GM21786 (cell line): ENCODE results near the gene TMCO6.

ENCODE experiments used
- ATAC-seq: cut with Tn5 transposase; IDR thresholded peaks from one replicate; pipeline ENCODE4 v1.9.1; 2021; ENCODE audit not compliant: unreplicated experiment

Gene TMCO6

DNA sequence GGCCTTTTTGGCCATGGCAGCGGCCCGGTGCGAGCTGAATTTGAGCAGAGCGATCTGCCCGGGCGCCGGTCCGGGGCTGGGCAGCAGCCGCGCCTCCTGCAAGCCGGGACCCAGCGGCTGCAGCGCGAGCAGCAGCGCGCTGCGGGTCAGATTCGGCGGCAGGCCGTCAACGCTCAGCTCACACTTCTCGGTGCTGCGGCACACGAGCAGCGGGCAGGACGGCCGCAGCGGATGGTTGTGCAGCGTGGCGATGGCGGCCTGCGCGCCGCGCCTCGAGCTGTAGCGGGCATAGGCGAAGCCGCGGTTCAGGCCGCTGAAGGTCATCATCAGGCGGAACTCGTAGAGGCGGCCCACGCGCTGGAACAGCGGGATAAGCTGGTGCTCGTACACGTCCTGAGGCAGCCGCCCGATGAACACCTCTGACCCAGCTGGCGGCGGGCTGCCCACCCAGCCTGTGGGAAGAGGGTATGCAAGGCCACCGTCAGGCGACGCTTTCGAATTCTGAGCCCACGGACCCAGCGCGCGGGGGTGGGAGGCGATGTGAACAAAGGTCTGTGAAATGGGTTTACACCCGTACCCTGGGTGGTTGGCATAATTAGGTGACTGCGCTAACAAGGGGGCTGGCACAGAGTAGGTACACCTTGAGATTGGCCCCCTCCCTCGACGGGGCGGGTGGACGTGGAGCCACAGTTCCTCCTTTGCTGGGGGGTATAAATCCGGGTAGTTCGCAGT is 33.4 kb downstream of the TMCO6 start:
- no peak for ATAC-seq

DNA sequence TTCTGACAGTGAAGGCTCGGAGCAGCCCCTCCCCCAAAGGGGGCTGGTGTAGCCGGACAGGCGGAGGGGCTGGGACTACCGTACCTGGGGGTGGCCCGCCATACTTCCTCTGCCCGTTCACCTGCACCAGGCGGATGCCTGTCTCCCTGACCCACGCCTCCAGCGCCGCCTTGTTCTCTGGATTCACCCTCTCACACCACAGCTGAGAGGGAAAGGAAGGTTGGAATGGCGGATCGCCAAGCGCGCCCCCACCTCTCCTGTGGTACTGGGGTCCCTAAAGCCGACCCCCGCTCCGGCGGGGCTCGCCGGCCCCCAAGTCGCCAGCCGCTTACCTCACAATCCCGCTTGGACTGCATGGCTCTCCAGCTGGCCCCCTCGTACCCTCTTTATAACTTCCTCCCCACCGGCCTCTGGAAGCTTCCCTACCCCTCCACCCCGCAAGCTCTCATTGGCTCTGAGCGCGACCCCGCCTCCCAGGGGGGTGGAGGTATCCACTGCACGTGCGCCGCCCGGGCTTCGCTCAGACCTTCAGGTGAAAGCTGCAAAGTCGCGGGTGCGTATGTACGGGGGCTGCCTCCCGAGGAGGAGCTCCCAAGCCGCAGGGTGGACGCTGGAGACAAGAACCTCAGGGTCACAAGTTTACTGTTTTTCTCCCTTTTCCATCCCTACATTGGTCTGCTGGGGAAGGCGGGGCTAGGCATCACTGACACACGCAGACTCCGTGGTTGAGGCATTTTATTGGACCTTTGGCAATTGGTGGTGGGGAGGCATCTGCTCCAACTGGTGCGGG is 34.1 kb downstream of the TMCO6 start, which contains the start of gene DND1:
Gene DND1 (minus strand): TSS at position 390 of the 790 bp plus-strand sequence. CDS start 34 bp downstream, at position 356.
- ATAC-seq, result no peak

DNA sequence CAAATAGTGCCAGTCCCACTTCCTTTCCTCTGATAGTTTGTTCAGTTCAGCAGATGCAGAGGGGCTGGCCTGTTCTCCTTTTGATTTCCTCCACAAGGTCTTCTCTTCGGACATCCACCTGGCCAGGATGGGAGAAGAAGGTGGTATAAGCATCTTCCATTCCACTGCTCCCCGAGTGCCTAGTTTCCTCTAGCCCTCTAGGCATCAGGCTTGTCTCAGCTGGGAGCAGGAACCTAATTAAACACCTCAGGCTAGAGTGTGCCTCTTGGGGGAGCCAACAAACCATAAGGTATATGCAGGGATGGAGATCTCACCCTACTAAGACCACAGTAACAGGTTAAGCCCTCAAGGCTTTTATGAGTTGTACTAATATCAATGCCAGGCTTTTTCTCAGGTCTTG is 35.0 kb downstream of the TMCO6 start:
- ATAC-seq, result no peak

DNA sequence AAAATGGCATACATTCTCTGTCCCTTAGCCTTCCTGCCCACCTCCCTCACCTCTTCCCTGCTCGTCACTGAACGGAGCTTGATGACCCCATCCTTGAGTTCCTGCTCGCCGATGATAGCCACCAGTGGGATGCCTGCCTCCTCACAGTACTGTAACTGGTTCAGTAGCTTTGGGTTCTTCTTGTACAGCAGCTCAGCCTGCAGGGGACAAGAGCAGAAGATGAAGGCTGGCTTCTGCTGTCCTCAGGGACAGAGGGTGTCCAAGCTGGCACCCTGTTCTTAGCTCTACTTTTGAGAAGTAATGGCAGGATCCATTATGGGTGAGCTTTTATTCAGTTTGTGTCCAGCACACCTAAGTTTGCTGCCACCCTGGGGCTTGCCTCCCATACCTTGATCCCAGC is 35.4 kb downstream of the TMCO6 start:
- no peak for ATAC-seq

DNA sequence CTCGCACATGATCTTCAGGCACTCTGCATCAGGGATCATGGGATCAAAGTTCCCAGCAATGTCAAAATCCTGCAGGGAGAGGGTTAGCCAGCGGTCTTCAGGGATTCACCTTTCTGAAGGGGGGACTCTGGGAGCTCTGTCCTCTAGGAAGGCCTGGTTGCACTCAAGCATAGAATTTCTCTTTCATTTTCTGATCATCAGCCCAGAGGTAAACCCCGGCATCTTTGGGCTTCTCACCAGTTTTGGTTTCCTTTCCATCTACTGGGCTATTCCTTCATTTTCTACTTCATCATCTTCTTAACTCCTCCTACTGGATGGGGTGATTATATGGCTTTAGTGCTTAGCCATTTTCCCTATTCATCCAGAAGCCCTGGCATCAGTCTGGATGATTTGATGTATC is 38.7 kb downstream of the TMCO6 start:
- peak; percentile 68 for ATAC-seq

DNA sequence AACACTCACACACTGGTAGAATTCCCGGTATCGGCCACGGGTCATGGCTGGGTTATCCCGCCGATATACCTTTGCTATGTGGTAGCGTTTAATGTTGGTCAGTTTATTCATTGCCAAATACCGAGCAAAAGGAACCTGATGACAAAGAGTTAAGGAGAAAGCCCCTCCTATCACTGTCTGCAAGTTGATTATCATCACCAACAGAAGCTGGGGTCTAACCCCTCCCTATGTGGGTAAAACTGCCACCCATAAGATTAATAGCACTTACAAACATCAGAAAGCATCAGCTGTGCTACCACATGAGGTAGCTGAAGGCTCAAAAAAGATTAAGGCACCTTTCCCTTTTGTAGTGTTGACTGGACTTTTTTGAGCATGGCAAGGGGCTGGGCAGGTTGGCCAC is 39.7 kb downstream of the TMCO6 start:
- ATAC-seq, result no peak

DNA sequence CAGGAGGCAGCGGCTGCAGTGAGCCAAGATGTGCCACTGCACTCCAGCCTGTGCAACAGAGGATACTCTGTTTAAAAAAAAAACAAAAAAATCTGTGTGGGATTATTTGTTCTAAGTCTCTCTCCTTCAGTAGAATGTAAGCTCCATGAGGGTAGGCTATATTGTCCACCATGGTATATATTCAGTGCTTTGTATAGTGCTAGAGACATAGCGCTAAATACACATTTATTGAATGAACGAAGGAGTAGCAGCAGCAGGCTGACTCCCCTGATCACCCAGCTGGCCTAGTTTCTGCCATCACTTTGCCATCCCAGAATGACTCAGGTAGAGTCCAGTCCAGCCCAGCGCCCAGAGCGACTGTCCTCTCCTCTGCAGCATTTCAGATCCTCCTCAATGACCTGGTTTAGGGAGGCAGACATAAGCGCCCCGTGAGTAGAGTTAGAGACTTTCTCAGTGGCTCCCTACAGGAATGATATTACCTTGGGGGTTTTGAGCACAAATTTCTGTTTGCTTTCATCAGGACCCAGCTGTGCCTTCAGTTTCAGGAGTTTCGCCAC is 51.2 kb downstream of the TMCO6 start:
- ATAC-seq, result no peak

DNA sequence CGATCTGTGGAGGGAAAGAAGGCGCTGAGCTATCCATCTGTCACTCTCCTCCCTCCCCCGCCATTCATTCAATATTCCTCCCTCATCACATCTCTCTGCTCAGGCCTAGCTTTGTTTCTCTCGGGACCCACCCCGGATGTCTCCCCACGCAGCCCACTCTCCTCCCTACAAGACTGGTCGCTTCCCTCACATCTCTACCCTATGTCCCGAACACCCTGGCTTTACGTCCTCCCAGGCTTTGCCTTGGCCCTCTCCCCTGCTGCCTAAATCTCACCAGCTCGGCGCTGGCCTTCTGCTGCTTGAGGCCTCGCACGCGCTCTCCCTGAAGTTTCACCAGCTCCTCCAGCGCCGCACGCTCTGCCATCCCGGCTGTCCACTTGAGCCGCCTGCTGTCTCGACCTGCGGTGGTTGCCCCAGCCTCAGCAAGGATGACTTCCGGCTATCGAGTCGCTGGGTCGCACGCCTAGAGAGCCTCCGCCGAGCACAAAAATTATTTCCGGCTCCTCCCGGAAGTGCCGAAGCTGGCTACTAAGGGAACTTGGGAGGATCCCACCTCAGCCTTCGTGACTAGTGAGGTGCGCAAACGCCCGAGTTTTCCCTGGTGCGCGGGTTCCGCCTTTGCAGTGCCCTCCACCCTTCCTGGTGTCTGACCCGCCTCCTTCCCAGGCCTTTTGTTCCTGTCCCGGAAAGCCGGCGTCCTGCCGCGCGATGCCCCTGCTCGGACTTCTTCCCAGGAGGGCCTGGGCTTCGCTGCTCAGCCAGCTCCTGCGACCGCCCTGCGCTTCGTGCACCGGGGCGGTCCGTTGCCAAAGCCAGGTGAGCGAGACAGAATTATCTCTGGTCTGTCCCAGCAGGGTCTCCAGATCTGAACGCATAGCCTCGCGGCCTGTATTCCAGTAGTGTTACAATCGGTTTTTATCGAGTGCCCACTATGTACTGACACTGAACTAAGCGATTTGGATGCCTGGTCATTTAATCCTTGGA is 52.0 kb downstream of the TMCO6 start, which contains the start of the genes HARS1 and HARS2:
Gene HARS1 (minus strand): TSS at position 430 of the 984 bp plus-strand sequence. CDS start 66 bp downstream, at position 364.
Gene HARS2 (plus strand): TSS at position 515 of the 984 bp plus-strand sequence. CDS start 194 bp downstream, at position 709.
- ATAC-seq, result peak; percentile 96

DNA sequence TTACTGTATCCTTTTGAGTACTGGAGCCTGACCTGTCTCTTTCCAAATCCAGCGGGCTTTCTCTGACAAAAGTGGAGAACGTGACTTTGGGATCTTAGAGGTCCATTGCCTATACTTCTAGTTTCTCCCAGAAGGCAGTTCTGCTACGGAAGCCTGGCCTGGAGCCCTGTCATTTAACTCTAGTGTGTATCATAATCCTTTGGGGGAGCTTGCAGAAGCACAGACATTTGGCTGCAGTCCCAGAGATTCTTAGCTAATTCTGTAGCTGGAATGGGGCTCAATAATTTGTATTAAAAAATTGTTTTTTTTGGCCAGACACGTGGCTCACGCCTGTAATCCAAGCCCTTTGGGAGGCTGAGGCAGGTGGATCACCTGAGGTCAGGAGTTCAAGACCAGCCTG is 55.0 kb downstream of the TMCO6 start:
- ATAC-seq, result no peak
